ENCODE results near the gene LRRC51. TPM values are rescaled to one million over a fixed set of nuclear protein-coding genes. Genes with fewer than 3 reads are reported as not detected.

Gene LRRC51
- total and polyA plus RNA-seq, 2 of the 8 experiments (the other 6 are each of a cell fraction or from before 2014, with no cell fraction given): 7.7 to 7.9 TPM

DNA sequence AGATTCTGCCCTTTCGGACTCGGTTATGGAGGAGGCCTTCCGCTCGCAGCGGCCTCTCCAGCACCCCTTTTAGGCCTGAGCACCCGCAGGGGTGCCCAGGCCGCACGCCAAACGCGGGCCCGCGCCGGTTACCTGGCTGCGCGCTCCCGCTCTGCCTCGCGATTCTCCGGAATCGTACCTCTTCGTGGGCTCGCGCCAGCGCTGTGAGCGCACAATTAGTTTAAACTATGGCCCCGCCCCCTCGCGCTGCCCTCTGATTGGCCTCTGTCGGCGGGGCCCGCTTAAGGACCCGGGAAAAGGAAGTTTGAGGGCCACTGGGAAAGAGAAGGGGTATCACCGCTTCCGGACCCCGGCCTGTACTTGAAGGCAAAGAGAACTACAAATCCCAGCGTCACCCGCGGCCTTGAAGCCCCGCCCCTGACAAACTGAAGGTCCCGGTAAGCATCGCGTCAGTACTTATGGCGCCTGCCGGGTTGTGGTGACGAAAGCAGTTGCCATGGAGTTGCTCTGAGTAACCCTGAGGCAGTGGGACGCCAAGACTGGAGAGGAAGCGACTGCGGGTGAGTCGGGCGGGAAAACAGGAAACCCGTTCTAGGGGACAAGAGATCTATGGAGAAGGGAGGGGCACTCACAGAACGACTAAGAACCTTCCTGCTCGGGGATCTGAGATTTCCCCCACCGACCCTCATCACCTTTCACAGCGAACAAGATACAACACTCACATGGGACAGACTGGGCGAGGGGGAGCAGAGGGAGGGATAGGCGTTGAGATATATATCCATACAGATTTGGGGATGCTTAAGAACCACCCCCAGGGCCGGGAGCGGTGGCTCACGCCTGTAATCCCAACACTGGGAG, at the start of gene LRRC51, which contains the start of gene NUMA1 (continued):
- TF ChIP-seq, protein P1, sequence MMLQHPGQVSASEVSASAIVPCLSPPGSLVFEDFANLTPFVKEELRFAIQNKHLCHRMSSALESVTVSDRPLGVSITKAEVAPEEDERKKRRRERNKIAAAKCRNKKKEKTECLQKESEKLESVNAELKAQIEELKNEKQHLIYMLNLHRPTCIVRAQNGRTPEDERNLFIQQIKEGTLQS (IDR thresholded peaks at IDR 0.05; ENCODE audit: insufficient read depth, low read depth, low read length): no peak
- peak; percentile 87; the same call in 1 of the 2 replicates for TF ChIP-seq SP4 (IDR thresholded peaks at IDR 0.05; ENCODE audit: low read length)
- TF ChIP-seq HDAC2 (IDR thresholded peaks at IDR 0.05; ENCODE audit: borderline replicate concordance in 1 of 2, low read depth in 2 of 2, low read length in 2 of 2): no peak; a peak in 1 of 4 replicates
- TF ChIP-seq, protein P2, sequence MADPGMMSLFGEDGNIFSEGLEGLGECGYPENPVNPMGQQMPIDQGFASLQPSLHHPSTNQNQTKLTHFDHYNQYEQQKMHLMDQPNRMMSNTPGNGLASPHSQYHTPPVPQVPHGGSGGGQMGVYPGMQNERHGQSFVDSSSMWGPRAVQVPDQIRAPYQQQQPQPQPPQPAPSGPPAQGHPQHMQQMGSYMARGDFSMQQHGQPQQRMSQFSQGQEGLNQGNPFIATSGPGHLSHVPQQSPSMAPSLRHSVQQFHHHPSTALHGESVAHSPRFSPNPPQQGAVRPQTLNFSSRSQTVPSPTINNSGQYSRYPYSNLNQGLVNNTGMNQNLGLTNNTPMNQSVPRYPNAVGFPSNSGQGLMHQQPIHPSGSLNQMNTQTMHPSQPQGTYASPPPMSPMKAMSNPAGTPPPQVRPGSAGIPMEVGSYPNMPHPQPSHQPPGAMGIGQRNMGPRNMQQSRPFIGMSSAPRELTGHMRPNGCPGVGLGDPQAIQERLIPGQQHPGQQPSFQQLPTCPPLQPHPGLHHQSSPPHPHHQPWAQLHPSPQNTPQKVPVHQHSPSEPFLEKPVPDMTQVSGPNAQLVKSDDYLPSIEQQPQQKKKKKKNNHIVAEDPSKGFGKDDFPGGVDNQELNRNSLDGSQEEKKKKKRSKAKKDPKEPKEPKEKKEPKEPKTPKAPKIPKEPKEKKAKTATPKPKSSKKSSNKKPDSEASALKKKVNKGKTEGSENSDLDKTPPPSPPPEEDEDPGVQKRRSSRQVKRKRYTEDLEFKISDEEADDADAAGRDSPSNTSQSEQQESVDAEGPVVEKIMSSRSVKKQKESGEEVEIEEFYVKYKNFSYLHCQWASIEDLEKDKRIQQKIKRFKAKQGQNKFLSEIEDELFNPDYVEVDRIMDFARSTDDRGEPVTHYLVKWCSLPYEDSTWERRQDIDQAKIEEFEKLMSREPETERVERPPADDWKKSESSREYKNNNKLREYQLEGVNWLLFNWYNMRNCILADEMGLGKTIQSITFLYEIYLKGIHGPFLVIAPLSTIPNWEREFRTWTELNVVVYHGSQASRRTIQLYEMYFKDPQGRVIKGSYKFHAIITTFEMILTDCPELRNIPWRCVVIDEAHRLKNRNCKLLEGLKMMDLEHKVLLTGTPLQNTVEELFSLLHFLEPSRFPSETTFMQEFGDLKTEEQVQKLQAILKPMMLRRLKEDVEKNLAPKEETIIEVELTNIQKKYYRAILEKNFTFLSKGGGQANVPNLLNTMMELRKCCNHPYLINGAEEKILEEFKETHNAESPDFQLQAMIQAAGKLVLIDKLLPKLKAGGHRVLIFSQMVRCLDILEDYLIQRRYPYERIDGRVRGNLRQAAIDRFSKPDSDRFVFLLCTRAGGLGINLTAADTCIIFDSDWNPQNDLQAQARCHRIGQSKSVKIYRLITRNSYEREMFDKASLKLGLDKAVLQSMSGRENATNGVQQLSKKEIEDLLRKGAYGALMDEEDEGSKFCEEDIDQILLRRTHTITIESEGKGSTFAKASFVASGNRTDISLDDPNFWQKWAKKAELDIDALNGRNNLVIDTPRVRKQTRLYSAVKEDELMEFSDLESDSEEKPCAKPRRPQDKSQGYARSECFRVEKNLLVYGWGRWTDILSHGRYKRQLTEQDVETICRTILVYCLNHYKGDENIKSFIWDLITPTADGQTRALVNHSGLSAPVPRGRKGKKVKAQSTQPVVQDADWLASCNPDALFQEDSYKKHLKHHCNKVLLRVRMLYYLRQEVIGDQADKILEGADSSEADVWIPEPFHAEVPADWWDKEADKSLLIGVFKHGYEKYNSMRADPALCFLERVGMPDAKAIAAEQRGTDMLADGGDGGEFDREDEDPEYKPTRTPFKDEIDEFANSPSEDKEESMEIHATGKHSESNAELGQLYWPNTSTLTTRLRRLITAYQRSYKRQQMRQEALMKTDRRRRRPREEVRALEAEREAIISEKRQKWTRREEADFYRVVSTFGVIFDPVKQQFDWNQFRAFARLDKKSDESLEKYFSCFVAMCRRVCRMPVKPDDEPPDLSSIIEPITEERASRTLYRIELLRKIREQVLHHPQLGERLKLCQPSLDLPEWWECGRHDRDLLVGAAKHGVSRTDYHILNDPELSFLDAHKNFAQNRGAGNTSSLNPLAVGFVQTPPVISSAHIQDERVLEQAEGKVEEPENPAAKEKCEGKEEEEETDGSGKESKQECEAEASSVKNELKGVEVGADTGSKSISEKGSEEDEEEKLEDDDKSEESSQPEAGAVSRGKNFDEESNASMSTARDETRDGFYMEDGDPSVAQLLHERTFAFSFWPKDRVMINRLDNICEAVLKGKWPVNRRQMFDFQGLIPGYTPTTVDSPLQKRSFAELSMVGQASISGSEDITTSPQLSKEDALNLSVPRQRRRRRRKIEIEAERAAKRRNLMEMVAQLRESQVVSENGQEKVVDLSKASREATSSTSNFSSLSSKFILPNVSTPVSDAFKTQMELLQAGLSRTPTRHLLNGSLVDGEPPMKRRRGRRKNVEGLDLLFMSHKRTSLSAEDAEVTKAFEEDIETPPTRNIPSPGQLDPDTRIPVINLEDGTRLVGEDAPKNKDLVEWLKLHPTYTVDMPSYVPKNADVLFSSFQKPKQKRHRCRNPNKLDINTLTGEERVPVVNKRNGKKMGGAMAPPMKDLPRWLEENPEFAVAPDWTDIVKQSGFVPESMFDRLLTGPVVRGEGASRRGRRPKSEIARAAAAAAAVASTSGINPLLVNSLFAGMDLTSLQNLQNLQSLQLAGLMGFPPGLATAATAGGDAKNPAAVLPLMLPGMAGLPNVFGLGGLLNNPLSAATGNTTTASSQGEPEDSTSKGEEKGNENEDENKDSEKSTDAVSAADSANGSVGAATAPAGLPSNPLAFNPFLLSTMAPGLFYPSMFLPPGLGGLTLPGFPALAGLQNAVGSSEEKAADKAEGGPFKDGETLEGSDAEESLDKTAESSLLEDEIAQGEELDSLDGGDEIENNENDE (IDR thresholded peaks at IDR 0.05; ENCODE audit: insufficient replicate concordance, low read length): no peak
- no peak for TF ChIP-seq JUND (IDR thresholded peaks at IDR 0.05; ENCODE audit: low read length)
- no peak for TF ChIP-seq BCL11A (IDR thresholded peaks at IDR 0.05; ENCODE audit: low read depth in 2 of 2, low read length in 2 of 2)
